Stimulated activated CD4-positive, alpha-beta T cell treated with anti-CD3 and anti-CD28 coated beads, Interleukin-1b, Interleukin-23, amount 100 ng/mL, for 1 hour (primary cell): ENCODE measurements around the gene CYYR1.

Experiments
- DNase-seq, 2 donors: peaks; one replicate each; pipeline ENCODE4 v3.0.0-alpha.2; 2020; ENCODE audit warnings: low read depth in 2 of 2

The CYYR1 gene

DNA sequence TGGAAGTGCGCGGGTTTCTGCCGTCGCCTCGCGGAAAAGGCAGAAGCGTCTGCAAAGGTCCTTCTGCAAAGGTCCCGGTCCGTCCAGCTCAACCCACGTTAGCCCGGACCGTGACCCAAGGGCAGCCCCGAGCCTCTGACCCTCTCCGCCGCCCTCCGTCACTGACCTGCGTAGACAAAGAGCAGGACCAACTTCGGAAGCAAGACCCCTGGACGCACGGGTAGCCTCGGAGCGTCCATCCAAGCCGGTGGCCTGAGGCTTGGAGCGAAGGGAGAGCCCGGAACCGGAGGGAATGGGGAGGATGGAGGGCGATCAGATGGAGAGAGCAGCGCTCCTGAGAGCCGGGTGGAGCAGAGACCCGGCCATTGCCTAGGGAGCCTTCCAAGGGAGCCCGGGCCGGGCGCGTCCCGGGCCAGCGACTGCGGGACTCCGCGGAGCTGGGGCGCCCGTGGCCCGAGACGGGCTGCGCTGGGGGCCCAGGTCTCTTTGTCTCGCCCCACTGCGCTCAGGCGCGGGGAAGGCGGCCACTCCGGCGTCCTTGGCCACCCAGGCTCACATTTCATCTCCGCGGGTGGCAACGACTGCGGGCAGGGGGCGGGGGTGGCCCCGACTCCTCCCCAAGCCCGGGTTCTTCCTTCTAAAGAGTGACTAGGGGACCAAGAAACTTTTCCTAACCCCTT lies at the start of gene CYYR1:
Gene CYYR1 (minus strand): TSS at position 585 of the 680 bp plus-strand sequence. CDS start 346 bp downstream, at position 239.
- DNase-seq, result no peak

DNA sequence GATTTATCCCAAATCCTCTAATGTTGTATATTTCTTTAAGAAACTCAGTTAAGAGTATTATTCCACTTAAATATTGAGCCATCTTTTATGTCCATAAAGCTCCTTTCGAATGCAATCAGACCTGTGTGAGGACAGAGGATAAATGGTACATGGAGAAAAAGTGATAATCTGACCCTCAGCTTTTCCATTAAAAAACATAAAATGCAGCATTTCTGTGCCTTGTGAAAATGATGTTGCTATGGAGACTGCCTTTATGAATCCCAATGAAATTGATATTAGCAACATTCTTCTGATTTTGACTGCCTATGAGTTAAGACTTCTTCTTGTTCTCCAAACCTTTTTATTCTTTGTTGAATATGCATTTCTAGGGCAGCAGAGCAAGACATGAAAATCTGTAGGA lies 44.1 kb upstream of the CYYR1 start:
- DNase-seq, result no peak

DNA sequence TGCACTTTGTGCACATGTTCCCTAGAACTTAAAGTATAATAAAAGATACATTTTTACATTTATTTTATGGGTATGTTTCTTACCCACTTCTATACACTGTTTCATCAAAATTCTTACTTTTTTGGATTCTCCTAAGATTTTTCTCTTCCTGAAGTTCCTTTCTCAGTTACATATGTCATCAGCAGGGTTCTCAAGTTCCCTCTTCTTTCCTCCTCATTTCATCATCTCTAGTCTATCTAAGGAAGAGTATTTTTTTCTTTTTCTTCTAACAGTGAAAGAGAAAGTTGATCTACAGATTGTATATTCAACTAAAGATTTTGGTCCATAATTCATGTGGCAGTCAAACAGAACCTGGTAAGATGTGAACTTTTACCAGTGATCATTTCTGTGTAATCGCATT lies 41.2 kb upstream of the CYYR1 start:
- no peak for DNase-seq

DNA sequence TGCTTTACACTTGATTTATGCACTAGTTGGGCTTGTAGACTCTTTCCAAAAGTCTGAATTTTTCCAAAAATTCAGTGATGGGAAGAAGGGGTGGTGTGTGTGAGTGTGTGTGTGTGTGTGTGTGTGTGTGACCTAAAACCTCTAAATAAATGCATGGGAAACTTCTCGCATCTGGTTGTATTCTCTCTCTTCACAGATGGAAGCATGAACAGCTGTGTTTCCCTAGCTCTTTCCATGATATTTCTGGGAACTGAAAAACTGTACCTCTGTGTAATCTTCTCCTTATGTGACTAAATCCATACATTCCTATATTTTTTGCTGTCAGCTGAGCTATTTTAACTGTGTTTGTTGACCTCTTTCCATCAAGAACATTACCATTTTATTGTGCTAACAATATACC lies 26.2 kb upstream of the CYYR1 start:
- no peak for DNase-seq

DNA sequence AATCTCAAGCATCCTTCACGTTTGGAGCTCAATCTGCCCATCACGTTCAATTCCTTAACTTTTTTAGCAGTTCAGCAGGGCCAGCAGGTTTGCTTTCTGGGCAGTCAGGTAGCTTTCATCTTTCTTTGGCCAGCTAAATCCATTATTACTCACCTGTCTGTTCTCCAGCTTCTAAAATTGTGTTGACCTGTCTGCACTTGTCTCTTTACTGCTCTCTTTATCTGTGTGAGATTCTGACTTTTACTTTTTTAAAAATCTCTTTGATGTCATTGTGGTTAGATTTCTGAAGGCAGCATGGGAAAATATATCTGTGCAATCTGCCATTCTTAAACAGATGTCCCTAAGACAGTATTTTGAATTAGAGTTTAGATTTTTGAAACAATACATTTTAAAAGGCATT lies 24.9 kb upstream of the CYYR1 start:
- DNase-seq, result no peak

DNA sequence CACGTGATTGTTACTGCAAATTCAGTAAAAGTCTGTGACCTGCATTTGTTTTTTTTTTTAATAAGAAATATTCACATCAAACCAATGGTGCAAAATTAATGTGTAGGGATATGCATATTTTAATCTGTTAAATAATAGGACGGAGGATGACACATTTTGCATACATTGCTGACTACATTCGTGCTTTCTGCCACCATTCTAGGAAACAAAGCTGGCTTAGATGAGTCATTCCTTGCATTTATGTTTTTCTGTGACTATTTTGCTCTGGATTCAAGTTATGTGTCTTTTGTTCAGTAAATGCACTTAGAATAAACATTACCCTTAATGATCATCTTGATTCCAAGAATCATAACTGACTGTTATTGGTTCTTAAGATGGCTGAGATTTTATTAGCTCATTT lies 23.9 kb upstream of the CYYR1 start:
- no peak for DNase-seq

DNA sequence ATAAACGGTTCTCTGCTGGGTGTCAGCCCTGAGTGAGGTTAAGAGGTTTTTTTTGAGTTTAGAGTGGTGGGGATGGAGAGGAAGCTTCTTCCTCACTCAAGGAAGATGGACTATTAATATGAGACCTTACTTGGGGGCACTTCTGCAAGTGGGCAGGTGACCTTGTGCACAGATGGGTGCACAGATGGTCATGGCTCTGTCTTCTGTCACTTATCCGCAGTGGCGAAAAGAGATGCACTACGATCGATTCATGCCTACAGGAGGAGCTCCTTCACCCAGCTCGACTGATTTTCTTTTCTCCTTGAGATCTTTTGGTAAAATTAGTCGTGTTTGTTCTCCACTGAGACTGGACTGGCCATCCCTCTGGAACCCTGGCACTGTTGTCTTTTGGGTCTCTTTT lies 22.9 kb upstream of the CYYR1 start:
- no peak for DNase-seq

DNA sequence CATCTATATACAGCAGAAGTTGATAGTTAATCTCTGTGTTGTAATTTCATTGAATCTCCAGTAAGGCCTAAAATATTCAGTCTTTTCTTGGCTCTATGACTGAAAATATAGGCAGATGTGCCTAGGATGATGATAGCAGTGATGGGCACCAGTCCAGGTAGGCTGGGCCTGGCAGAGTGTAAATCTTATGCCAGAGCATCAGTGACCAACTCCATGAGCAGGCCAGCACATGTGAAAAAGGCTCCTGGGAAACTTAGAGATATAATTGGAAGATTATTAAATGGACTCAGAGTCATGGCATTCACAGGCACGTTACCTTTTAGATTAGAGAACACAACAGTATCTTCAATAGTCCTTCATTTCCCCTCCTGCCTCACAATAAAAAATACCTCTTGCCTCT lies 20.7 kb upstream of the CYYR1 start:
- DNase-seq, result no peak

DNA sequence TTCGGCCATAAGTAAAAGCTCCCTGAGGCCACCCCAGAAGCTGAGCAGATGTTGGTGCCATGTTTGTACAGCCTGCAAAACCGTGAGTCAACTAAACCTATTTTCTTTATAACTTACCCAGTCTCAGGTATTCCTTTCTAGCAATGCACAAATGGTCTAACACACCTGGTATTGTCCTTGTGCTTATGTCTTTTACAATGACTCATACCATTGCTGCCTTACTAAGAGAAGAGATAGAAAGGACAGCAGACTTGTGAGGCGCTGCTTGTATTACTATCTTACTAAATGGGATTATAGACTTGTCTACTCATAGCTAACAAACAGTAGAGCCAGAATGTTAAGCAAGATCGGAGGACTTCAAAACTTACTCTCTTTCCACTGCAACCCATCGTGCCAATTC lies 18.5 kb upstream of the CYYR1 start:
- no peak for DNase-seq

DNA sequence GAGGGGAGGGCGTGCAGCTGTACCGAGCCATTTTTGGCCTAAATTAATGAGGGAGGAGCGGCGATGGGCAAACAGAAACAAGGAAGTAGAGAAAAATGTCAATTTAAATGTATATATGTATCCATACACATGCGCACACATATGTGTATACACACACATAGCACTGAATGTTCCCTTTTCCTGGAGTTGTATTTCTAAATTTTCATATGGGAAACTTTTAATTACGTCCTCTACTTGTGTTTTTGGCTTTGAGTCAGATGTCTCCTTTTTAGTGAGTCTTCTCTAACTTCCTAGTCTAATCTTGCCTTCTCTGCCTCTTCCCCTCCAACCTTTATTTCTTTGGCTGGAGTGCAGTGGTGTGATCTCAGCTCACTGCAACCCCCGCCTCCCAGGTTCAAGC lies 15.4 kb upstream of the CYYR1 start:
- no peak for DNase-seq

DNA sequence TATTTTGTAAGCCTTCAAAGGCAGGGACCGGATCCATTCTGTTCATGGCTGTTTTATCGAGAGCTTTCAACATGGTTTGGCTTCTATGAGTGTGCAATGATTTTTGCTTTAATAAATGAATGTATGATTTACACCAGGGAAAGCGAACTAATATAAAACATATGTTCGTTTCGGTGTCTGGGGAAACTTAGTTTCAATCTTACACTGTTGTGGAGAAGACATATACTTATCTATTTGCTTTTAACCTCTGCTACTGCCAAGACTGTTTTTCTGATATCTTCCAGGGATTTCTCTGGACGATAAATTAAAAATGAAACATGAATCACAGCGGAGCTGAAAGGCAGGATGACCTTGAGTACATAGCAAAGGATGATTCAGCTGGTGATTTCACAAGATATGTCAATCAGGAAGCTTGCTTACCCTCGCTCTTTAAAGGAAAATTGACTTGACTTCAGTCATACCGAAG lies 14.7 kb upstream of the CYYR1 start:
- no peak for DNase-seq

DNA sequence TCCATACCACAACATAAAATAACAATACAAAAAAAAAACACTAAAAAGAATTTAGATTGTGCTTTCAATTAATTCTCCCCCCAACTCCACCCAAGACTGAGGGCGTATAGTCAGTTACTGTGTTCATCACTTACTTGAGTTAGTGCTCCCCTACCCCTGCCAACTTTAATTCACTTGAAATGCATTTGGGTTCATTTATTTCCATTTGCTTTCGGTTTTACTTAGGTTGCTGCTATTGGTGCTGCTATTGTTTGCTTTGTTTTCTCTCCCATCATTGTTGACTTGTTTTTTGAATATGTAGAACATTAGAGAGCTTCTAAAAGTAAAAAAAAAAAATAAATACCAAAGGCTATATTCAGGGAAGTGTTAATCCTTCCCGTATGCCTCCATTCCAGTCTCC lies 10.7 kb upstream of the CYYR1 start:
- no peak for DNase-seq

DNA sequence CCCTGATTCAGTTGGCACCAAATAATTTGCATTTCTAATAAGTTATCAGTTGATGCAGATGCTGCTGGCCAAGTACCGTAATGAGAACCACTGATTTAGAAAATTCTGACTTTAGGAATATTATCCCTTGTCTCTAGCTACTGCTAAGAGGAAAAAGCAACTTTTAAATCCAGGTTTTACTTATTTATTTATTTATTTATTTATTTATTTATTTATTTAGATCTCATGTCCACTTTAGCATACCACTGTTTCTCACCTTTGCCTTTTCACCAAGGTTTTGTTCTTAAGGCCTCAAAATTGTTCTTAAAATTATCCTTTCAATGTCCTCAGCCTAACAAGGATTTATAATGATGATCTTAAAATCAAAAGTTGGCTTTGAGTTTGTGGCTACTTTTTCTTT lies 8.7 kb upstream of the CYYR1 start:
- no peak for DNase-seq

DNA sequence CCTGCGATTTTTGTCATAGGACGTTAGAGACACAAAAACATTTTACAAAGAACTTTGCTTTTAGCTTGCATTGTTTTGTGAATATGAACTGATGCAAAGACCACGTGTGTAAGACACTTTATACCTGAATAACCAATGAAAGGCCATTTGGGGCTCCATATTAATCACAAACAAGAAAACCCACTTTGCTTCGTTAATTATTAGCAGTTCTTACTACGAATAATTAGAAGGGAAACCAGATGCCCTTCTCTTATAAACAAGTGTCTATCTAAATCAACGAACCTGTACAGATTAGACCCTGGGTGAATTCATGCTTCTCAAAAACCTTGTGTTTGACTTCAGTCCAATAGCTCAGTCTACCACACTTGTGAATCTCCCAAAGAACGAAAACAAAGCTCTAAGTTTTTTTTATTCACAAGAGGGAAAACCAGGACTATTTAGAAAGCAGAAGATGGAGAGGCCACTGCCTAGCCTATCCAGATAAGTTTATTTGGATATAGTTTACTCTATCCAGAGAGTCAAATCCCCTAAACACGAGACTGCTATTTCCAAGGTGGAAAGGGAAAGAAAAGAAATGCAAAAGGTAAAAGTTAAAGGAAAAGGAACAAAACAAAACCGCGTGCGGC lies 897 bp downstream of the CYYR1 start:
- DNase-seq, result no peak

DNA sequence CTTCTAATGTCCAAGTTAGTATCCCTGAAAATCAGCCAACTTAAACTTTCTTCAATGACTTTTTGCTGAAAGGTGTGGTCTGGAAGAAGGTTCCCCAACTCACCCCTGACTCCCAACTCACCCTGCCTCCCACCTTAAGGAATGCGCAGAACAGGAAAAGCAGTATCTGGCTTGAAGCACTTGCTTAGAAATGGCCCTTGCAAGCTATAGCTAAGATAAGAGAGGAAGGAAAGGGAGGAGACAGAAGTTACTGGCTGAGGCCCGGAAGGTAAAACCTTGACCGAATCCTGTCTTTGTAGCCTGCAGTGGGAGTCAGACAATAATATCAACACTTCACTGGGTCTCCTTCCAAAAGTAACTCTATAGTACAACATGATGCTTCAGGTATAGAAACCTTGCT lies 2.9 kb downstream of the CYYR1 start:
- DNase-seq, result no peak

DNA sequence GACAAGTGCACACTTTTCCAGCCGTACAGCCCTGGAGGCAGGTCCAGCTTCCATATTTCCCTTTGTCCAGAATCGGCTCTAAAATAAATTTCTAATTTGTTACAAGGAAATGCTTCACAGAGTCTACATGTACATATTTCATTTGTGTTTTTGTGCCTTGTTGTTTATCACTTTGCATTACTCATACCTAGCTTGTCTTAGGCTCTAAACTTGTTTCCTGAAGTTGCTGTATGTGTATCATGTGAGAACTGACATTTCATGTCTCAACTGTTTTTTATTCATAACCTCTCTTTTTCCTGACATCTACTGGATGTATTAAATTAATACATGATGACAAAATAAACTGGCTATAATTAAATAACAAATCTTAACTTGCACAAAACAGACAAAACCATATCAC lies 7.5 kb downstream of the CYYR1 start:
- no peak for DNase-seq

DNA sequence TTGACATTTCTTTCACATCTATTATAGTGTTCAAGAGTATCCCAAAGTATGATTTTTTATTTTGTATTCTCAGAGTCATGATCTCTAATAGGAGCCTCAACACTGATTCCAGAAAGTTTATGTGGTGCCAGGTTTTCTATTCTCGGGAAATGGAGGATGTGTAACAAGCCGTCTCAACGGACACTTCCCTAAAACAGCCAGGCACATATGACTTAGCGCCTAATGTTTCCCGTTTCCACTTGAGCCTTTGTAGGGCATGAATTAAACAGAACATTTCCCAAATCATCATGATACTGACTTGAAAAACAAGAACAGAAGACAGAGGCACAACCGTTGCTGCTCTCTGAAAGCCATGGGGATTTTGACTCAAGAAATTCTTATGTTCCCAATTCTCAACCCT lies 8.0 kb downstream of the CYYR1 start:
- no peak for DNase-seq

DNA sequence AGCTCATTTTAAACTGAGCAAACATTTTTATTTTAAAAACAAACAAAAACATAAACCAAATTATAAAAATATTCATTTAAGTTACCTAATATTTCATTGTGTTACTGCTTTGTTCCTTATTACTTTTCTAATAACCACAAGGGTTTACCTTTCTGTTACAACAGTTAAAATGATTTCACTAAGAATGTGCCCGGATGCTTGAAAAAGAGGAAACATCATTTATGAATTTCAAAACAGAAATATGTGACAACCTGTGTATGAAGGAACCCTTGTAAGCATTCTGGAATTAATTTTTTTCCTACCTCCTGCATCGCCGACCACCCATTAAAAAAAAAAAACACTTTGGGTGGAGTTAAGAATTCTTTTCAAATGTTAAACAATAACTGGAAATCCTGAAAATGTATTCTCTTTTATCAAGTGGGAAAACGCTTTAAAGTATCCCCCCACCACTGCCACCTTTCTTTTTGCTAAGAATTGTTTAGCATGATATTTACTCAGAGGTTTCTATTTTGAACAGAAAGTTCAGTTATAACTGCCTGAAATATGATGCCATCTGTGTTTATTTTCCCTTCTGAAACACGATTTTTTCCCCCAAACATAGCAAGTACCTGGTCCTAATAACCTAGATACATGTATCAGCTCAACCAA lies 9.1 kb downstream of the CYYR1 start:
- DNase-seq, result no peak

DNA sequence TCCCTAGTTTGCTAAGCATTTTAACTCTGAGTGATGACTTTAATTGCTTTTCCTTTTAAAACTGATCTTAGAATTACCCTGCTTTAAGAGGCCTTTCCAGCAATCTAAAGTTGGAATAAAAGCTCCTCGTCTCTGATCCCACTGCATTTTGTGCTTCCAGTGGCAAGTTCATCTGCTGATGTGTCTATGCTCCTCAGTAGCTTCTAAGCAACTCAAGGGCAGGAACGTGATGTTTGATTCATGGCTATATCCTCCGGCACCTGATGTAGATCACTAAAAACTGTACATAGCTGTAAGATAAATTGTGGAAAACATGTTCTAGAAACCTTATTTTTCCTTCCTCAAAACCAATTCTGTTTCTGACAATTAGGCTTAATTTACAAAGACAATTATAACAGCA lies 12.5 kb downstream of the CYYR1 start:
- no peak for DNase-seq

DNA sequence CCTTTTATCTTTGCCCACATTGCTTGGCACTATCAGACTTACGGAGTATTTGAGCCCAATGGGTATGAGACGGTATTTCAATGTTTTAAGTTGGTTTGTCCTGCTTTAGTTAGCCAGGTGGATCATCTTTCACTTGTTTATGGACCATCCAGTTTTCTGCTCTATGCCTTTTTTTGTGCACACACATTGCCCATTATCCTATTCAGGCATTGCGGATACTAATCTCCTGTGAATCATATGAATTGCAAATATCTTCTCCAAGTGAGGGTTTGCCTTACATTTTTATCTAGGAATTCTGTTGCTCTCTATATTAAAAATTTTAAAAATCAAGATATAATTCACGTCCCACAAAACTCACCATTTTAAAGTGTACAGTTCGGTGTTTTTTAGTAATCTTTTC lies 14.0 kb downstream of the CYYR1 start:
- DNase-seq, result no peak

DNA sequence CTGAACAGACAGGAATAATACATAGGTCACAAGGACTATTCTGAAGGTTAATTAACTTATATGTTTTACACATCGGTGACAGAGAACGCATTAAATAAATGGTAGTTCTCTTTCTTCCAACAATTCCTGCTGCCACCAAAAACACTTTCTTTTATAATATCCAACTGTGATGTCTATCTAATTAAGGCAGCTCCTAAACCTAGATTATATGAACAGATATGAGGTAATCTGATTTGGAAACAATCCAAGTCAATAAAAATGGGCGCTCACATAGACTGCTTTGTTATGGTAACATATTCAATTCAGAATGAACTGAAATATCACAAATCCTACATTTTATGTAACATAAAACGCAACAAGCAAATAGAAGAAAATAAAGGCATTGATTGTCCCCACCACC lies 16.0 kb downstream of the CYYR1 start:
- DNase-seq, result no peak

DNA sequence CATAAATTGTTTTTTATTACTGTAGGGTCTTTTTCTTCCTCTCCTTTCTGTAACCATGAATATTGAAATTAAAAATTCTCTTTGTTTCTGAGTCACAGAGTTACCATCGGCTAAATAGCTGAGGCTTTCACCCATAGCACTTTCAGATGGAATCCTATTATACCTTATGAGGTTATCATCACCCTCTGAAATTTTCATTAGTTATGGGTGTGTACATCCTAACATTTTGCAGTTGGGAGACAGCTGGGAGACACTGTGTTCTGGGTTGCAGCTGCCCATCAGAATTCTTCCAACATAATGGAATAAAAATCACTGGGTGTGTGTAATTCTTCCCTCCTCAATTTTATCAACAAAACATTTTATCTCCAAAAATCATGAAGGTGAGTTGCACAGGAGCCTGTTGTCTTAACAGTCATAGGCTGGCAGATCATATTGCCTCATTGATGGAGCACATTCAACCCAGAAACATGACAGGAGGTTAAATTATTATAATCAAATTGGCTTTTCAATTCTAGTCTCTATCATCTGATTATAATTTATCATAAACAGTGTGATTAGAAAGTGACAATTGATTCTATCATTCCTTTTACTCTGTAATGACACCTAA lies 17.4 kb downstream of the CYYR1 start:
- no peak for DNase-seq

DNA sequence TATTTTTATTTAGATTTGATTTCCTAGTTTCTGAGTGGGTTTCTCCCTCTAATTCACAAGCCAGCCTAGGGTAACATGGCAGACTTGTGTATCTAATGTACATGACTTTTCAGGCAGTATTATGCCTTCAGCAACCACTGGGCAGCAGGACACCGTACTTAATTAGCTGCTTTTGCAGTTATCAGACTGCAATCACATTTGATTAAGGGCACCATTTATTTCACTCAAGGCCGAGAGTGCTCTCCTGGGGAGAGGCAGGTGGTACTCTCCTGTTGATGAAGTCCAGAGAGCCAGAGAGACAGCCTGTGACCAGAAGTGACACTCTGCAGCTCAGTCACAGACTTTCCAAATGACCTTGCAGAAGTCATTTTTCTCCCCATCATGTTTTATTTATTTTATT lies 18.7 kb downstream of the CYYR1 start:
- DNase-seq, result no peak
